SK-N-SH treated with all-trans-retinoic acid at 6 μM for 48 hours (cell line): ENCODE measurements around the gene ZNF491.

Source experiments
- OSR1 ChIP-seq: fragments of 250-450 bp; sonication (Bioruptor Pico); IDR thresholded peaks from 2 replicates; pipeline ENCODE4 v1.8.0; 2022; ENCODE audit warnings: moderate library complexity, mild to moderate bottlenecking, inconsistent platforms
- PPARA ChIP-seq: fragments of 250-450 bp; sonication (Bioruptor Pico); IDR thresholded peaks from 2 replicates; pipeline ENCODE4 v1.5.0; 2020; ENCODE audit warnings: mild to moderate bottlenecking, borderline replicate concordance
- RARB ChIP-seq: fragments of 250-450 bp; sonication (Bioruptor Pico); IDR thresholded peaks from 2 replicates; pipeline ENCODE4 v1.8.0; 2021; ENCODE audit warnings: mild to moderate bottlenecking, moderate library complexity
- SNAI2 ChIP-seq: fragments of 250-450 bp; sonication (Bioruptor Pico); IDR thresholded peaks from 2 replicates; pipeline ENCODE4 v1.5.0; 2020; ENCODE audit warnings: mild to moderate bottlenecking, moderate library complexity
- ZC3H10 ChIP-seq: fragments of 250-450 bp; sonication (Bioruptor Pico); IDR thresholded peaks from 2 replicates; pipeline ENCODE4 v1.5.1; 2021; ENCODE audit warnings: mild to moderate bottlenecking, moderate library complexity
- ZFP30 ChIP-seq: fragments of 450-650 bp; formaldehyde crosslinking; IDR thresholded peaks from 2 replicates; pipeline ENCODE4 v1.5.0; 2022; ENCODE audit warnings: mild to moderate bottlenecking, moderate library complexity
- ZNF565 ChIP-seq: fragments of 450-650 bp; formaldehyde crosslinking; conservative IDR thresholded peaks from 2 replicates; pipeline ENCODE4 v1.5.0; 2020; ENCODE audit warnings: low read depth, mild to moderate bottlenecking, moderate library complexity
- ZNF8 ChIP-seq: fragments of 450-650 bp; formaldehyde crosslinking; IDR thresholded peaks from 2 replicates; pipeline ENCODE4 v1.5.0; 2020; ENCODE audit warnings: mild to moderate bottlenecking, moderate library complexity
- TF ChIP-seq, protein P1 (sequence below): fragments of 250-450 bp; sonication (Bioruptor Pico); IDR thresholded peaks from 2 replicates; pipeline ENCODE4 v1.5.1; 2020; ENCODE audit warnings: low read depth, mild to moderate bottlenecking, moderate library complexity
- TF ChIP-seq, protein P2 (sequence below): fragments of 250-450 bp; sonication (Bioruptor Pico); IDR thresholded peaks from 2 replicates; pipeline ENCODE4 v1.8.0; 2020; ENCODE audit warnings: mild to moderate bottlenecking, moderate library complexity, borderline replicate concordance
- TF ChIP-seq, protein P3 (sequence below): fragments of 250-450 bp; sonication (Bioruptor Pico); IDR thresholded peaks from 2 replicates; pipeline ENCODE4 v1.5.1; 2021; ENCODE audit warnings: mild to moderate bottlenecking, moderate library complexity

DNA sequence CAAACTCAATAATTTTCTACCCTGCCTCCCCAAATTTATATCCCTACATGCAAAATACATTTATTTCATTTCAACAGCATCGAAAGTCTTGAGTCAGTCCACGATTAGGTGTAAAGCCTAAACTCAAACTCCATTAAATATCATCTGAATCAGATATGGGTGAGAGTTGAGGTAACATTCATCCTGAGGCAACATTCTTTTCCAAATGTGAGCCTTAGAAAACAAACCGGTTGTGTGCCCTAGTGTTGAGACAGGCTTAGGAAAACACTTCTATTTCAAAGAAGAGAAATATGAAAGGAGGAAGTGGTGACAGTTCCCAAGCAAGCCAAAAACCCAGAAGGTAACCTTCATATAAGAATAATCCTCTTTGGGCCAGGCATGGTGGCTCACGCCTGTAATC, 43.7 kb upstream of the ZNF491 start:
- TF ChIP-seq, protein P1, sequence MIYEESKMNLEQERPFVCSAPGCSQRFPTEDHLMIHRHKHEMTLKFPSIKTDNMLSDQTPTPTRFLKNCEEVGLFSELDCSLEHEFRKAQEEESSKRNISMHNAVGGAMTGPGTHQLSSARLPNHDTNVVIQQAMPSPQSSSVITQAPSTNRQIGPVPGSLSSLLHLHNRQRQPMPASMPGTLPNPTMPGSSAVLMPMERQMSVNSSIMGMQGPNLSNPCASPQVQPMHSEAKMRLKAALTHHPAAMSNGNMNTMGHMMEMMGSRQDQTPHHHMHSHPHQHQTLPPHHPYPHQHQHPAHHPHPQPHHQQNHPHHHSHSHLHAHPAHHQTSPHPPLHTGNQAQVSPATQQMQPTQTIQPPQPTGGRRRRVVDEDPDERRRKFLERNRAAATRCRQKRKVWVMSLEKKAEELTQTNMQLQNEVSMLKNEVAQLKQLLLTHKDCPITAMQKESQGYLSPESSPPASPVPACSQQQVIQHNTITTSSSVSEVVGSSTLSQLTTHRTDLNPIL: no peak
- TF ChIP-seq RARB (CRISPR knock-in tag) (no peak), ZNF8 (CRISPR knock-in tag) (no peak), OSR1 (CRISPR knock-in tag) (no peak), ZFP30 (CRISPR knock-in tag) (no peak), ZNF565 (CRISPR knock-in tag) (no peak), SNAI2 (CRISPR knock-in tag) (no peak), PPARA (no peak), ZC3H10 (CRISPR knock-in tag) (no peak)
- TF ChIP-seq, protein P2, sequence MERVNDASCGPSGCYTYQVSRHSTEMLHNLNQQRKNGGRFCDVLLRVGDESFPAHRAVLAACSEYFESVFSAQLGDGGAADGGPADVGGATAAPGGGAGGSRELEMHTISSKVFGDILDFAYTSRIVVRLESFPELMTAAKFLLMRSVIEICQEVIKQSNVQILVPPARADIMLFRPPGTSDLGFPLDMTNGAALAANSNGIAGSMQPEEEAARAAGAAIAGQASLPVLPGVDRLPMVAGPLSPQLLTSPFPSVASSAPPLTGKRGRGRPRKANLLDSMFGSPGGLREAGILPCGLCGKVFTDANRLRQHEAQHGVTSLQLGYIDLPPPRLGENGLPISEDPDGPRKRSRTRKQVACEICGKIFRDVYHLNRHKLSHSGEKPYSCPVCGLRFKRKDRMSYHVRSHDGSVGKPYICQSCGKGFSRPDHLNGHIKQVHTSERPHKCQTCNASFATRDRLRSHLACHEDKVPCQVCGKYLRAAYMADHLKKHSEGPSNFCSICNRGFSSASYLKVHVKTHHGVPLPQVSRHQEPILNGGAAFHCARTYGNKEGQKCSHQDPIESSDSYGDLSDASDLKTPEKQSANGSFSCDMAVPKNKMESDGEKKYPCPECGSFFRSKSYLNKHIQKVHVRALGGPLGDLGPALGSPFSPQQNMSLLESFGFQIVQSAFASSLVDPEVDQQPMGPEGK (CRISPR knock-in tag): no peak
- TF ChIP-seq, protein P3, sequence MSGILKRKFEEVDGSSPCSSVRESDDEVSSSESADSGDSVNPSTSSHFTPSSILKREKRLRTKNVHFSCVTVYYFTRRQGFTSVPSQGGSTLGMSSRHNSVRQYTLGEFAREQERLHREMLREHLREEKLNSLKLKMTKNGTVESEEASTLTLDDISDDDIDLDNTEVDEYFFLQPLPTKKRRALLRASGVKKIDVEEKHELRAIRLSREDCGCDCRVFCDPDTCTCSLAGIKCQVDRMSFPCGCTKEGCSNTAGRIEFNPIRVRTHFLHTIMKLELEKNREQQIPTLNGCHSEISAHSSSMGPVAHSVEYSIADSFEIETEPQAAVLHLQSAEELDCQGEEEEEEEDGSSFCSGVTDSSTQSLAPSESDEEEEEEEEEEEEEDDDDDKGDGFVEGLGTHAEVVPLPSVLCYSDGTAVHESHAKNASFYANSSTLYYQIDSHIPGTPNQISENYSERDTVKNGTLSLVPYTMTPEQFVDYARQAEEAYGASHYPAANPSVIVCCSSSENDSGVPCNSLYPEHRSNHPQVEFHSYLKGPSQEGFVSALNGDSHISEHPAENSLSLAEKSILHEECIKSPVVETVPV: no peak
